C4-2B (cell line): Measurements from ENCODE around the gene CDK13.

Source experiments
- CTCF ChIP-seq: fragments of 450-650 bp; conservative IDR thresholded peaks from 2 replicates; pipeline ENCODE4 v1.5.1; 2017; ENCODE audit warnings: mild to moderate bottlenecking
- ZFX ChIP-seq: fragments of 450-650 bp; IDR thresholded peaks from 2 replicates; pipeline ENCODE4 v1.6.1; 2017

GRCh38 chr7:39952374-39952773, 2.3 kb downstream of the CDK13 start:
- TF ChIP-seq CTCF (no peak), ZFX (no peak)
